Hepatocyte (in vitro differentiated cells): ENCODE measurements around the gene NAPA.

Source experiments
- EZH2phosphoT487 ChIP-seq: fragments of 200-600 bp; sonication (generic); IDR thresholded peaks from one replicate; pipeline ENCODE4 v1.6.1; 2018; ENCODE audit warnings: antibody characterized with exemption, mild to moderate bottlenecking, low read depth, moderate library complexity; ENCODE audit not compliant: unreplicated experiment, severe bottlenecking
- TF ChIP-seq, protein P1 (sequence below): fragments of 200-600 bp; sonication (generic); IDR thresholded peaks from 2 replicates; pipeline ENCODE4 v1.5.1; 2016; ENCODE audit warnings: antibody characterized with exemption, mild to moderate bottlenecking; ENCODE audit not compliant: poor library complexity

DNA sequence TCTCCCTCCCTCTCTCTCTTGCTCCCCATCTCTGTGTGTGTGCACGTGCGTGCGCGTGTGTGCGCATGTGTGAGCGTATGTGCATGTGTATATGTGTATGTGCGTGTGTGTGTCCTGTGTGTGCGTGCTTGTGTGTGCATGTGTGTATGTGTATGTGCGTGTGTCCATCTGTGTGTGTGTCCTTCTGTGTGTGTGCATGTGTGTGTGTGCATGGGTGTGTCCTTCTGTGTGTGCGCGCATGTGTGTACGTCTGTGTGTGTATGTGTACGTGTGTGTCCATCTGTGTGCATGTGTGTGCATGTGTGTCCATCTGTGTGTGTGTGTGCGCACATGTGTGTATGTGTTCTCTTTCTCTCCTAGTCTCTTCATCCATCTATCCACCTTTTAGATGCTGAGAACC, 55.4 kb downstream of the NAPA start:
- TF ChIP-seq, protein P1, sequence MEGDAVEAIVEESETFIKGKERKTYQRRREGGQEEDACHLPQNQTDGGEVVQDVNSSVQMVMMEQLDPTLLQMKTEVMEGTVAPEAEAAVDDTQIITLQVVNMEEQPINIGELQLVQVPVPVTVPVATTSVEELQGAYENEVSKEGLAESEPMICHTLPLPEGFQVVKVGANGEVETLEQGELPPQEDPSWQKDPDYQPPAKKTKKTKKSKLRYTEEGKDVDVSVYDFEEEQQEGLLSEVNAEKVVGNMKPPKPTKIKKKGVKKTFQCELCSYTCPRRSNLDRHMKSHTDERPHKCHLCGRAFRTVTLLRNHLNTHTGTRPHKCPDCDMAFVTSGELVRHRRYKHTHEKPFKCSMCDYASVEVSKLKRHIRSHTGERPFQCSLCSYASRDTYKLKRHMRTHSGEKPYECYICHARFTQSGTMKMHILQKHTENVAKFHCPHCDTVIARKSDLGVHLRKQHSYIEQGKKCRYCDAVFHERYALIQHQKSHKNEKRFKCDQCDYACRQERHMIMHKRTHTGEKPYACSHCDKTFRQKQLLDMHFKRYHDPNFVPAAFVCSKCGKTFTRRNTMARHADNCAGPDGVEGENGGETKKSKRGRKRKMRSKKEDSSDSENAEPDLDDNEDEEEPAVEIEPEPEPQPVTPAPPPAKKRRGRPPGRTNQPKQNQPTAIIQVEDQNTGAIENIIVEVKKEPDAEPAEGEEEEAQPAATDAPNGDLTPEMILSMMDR, result no peak
- TF ChIP-seq EZH2phosphoT487, result no peak
